Ovary (tissue), 9 donors: ENCODE results near the gene CCDC57. TPM values are rescaled to one million over a fixed set of nuclear protein-coding genes. Genes with fewer than 3 reads are reported as not detected.

Experiments
- DNase-seq, 5 donors: peaks; one replicate each; pipeline ENCODE4 v3.0.0-alpha.2; 2019 to 2020
- H3K27ac ChIP-seq, 2 donors: fragments of 200-600 bp; one replicate each; pipeline versions ENCODE4 v1.5.1 to v1.8.0; 2019 to 2022
- H3K27me3 ChIP-seq: fragments of 200-600 bp; one replicate; pipeline ENCODE4 v1.8.0; 2022
- H3K36me3 ChIP-seq: fragments of 200-600 bp; sonication (generic); one replicate; pipeline ENCODE4 v1.5.1; 2019
- H3K4me1 ChIP-seq: one replicate; pipeline ENCODE4 v1.8.1; 2013; ENCODE audit warnings: mild to moderate bottlenecking, moderate library complexity; ENCODE audit not compliant: insufficient read depth
- H3K4me3 ChIP-seq: fragments of 200-600 bp; sonication (generic); one replicate; pipeline ENCODE4 v1.5.1; 2017
- H3K9me3 ChIP-seq, 2 donors: fragments of 200-600 bp in 1 of 2; sonication (generic) in 1 of 2; one replicate each; pipeline versions ENCODE4 v1.5.1 to v1.8.1; 2013 to 2019; ENCODE audit warnings: mild to moderate bottlenecking in 1 of 2, moderate library complexity in 1 of 2
- CTCF ChIP-seq, 3 donors: fragments of 450-650 bp in 2 of 3; fragments of 200-600 bp in 1 of 3; IDR thresholded peaks; one replicate each; pipeline versions ENCODE4 v1.5.1 to v1.8.0; 2016 to 2022; ENCODE audit warnings: antibody characterized with exemption in 3 of 3, mild to moderate bottlenecking in 1 of 3
- EP300 ChIP-seq: sonication (generic); formaldehyde crosslinking; IDR thresholded peaks from one replicate; pipeline ENCODE4 v1.6.1; 2017; ENCODE audit warnings: antibody characterized with exemption
- POLR2A ChIP-seq: fragments of 450-650 bp; IDR thresholded peaks from one replicate; pipeline ENCODE4 v1.6.1; 2017; ENCODE audit warnings: antibody characterized with exemption, mild to moderate bottlenecking, moderate library complexity
- WGBS, 3 donors: extraction: QIAGEN DNeasy Blood & Tissue Kit in 1 of 3; methylation state at CpG; one replicate each; pipeline versions ENCODE4 v1.1.5 to v1.1.7; 2013 to 2017; 5-methylcytosine and 5-hydroxymethylcytosine counted together
- intact Hi-C, 4 donors: fragments of 100-400 bp; cut with DNase I; formaldehyde crosslinking; loops; one replicate each; pipeline versions ENCODE4 v1.11.0 to v1.15.1; 2022 to 2023
- polyA plus RNA-seq, 2 donors: library from polyadenylated mRNA; stranded (reverse); fragments of 200-250 nt in 1 of 2; fragments of 350-450 nt in 1 of 2; fragmentation: Illumina TruSeq in 1 of 2; extraction: RNeasy Lipid Tissue Mini Kit (QIAGEN cat#74804) in 1 of 2; gene quantifications; one replicate each; pipeline ENCODE4 v1.2.3, GENCODE V29; 2013 to 2014
- total RNA-seq, 7 donors: library from RNA; depleted of rRNA in 2 of 7; stranded (reverse); fragments of >200 nt in 2 of 7; fragmentation: NEBNext Ultra II Directional in 3 of 7; extraction: Animal tissue kit (Norgen Biotek cat#: 25700) in 3 of 7; gene quantifications; one replicate each; pipeline versions ENCODE4 v1.1.0 to v1.2.4, GENCODE V29; 2016 to 2023
- donor health status: DM: no; HTN: no; CAD: no; lungs with moderate emphysema.
- donor health status: DM: no; HTN: no; CAD: no.
- donor health status: Bipolar disorder and iron deficiency.
- donor health status: DM: yes; HTN: yes; CAD: no.
- donor health status: DM: no; HTN: no; CAD: no.
- donor health status: DM: yes; HTN: yes; CAD: no.

Gene CCDC57
- total and polyA plus RNA-seq, 9 donors: 7.7 to 65.0 (median 40.3) TPM

DNA sequence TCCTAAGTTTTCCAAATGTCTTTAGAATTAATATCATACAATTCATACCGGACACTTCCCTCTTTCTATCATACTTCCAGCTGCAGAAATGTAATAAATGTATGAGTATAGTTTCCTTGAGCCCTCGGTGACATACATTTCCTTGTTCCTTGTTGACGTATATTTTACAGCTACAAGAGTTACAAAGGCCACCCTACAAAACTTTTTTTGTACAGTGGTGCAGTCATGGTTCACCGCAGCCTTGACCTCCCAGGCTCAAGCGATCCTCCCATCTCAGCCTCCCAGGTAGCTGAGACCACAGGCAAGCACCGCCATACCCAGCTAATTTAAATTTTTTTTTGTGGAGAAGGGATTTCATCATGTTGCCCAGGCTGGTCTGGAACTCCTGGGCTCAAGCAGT is 139.8 kb downstream of the CCDC57 start:
- Histone ChIP-seq H3K9me3 (no peaks in the 10 kb centered on the region), H3K36me3 (no peaks in the 10 kb centered on the region), H3K27ac (no peak overlapping the region), H3K27me3 (no peaks in the 10 kb centered on the region), H3K4me3 (no peak overlapping the region), H3K4me1 (peaks cover 2% of the 10 kb centered on the region)
- no peak for TF ChIP-seq POLR2A
- no peak for TF ChIP-seq CTCF (IDR thresholded peaks at IDR 0.05)
- no peak for TF ChIP-seq EP300
- DNase-seq: no peak
- WGBS, 3 donors: 80 to 85% (median 83%) methylated on average over 6 of the region's 6 CpGs
- intact Hi-C loops: no loop called here

- no peaks in the 10 kb centered on the region for H3K27me3 ChIP-seq
- TF ChIP-seq EP300: no peak
- no peak for TF ChIP-seq POLR2A
- no peak for TF ChIP-seq CTCF (IDR thresholded peaks at IDR 0.05)
- intact Hi-C loops: no loop called here
- peaks cover 3% of the 10 kb centered on the region for H3K4me1 ChIP-seq
- H3K4me3 ChIP-seq: no peak overlapping the region
- H3K36me3 ChIP-seq: no peaks in the 10 kb centered on the region
- H3K9me3 ChIP-seq: no peaks in the 10 kb centered on the region
- H3K27ac ChIP-seq: no peak overlapping the region
- DNase-seq: no peak
These were observed 142.0 kb downstream of the CCDC57 start for GRCh38 chr17:82070611-82071010.

GRCh38 chr17:82065638-82066303 is 146.9 kb downstream of the CCDC57 start, which contains the start of gene DUS1L:
DUS1L (minus strand) TSS chr17:82065804; CDS start chr17:82065059, 745 bp downstream.
- H3K27me3 ChIP-seq: no peaks in the 10 kb centered on the region
- H3K27ac ChIP-seq: peak within 1 kb of the TSS; percentile 74 to 81
- peak; percentile 55 to 84 (median 77) for DNase-seq
- H3K9me3 ChIP-seq: no peaks in the 10 kb centered on the region
- H3K36me3 ChIP-seq: no peaks in the 10 kb centered on the region
- peak within 1 kb of the TSS; percentile 95 for H3K4me3 ChIP-seq
- 11 to 19% (median 16%) methylated on average over 52 to 88 of the region's 88 CpGs for WGBS, 3 donors
- intact Hi-C loops: no loop called here
- peaks cover 6% of the 10 kb centered on the region for H3K4me1 ChIP-seq
- TF ChIP-seq POLR2A (no peak), CTCF (IDR thresholded peaks at IDR 0.05) (no peak), EP300 (no peak)

DNA sequence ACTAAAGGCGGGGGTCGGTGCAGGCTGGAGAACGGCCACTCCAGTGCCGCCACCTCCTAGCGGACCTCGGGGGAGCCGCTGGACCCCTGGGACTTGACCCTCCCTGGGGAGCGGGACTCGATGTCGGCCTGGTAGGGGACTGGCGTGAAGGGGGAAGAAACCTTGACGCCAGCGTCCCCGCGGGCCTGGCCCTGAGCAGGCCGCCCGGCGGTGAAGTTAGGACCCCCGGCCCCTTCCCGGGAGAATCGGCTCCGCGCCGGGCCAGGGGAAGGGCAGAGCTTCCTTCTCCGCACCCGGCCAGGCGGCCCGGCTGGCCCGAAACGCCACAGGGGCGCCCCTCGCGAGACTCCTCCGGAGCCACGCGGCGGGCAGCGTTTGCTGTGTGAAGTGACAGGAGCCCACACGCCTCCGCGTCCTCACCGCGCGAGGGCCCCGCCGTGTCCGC is 147.4 kb downstream of the CCDC57 start:
- Histone ChIP-seq H3K27ac (peak overlapping the region; percentile 19 to 64), H3K36me3 (no peaks in the 10 kb centered on the region), H3K4me1 (peaks cover 6% of the 10 kb centered on the region), H3K9me3 (no peaks in the 10 kb centered on the region), H3K4me3 (peak overlapping the region; percentile 95), H3K27me3 (no peaks in the 10 kb centered on the region)
- DNase-seq: no peak
- WGBS, 3 donors: 0 to 1% (median 1%) methylated on average over 31 to 47 of the region's 47 CpGs
- intact Hi-C loops: no loop called here
- TF ChIP-seq POLR2A (no peak), CTCF (IDR thresholded peaks at IDR 0.05) (no peak), EP300 (no peak)
